Activated T-cell treated with anti-CD3 and anti-CD28 coated beads, Interleukin-2, amount 50 U/mL, for 24 hours (primary cell): ENCODE measurements around the gene RAB8A.

ENCODE experiments used
- DNase-seq: peaks from one replicate; pipeline ENCODE4 v3.0.0-alpha.2; 2020
- H3K27ac Mint-ChIP-seq: 2 replicates; pipeline ENCODE4 v1.8.0; 2020; ENCODE audit warnings: mild to moderate bottlenecking, mixed read lengths
- H3K27me3 Mint-ChIP-seq: 2 replicates; pipeline ENCODE4 v1.8.0; 2020; ENCODE audit warnings: mixed read lengths
- H3K36me3 Mint-ChIP-seq: 2 replicates; pipeline ENCODE4 v1.8.0; 2020; ENCODE audit warnings: low read depth, mixed read lengths
- H3K4me1 Mint-ChIP-seq: 2 replicates; pipeline ENCODE4 v1.8.0; 2020; ENCODE audit warnings: low read depth, mixed read lengths
- H3K4me3 Mint-ChIP-seq: 2 replicates; pipeline ENCODE4 v1.8.0; 2020; ENCODE audit warnings: mild to moderate bottlenecking, moderate library complexity, mixed read lengths
- H3K9me3 Mint-ChIP-seq: 2 replicates; pipeline ENCODE4 v1.8.0; 2020; ENCODE audit warnings: mixed read lengths

Gene RAB8A

GRCh38 chr19:16111160-16111908 is at the start of gene RAB8A:
Gene RAB8A (plus strand): TSS chr19:16111889. CDS start chr19:16111902, 13 bp downstream.
- Mint-ChIP-seq H3K27ac (peak within 1 kb of the TSS; percentile 99), H3K4me3 (peak within 1 kb of the TSS; percentile 99), H3K9me3 (no peaks in the 10 kb centered on the region), H3K36me3 (peaks cover 39% of the 10 kb centered on the region), H3K4me1 (peaks cover 37% of the 10 kb centered on the region), H3K27me3 (no peaks in the 10 kb centered on the region)
- peak; percentile 100 for DNase-seq

- no peak overlapping the region for H3K4me3 Mint-ChIP-seq
- H3K27ac Mint-ChIP-seq: peak overlapping the region; percentile 16
- H3K27me3 Mint-ChIP-seq: no peaks in the 10 kb centered on the region
Observed at GRCh38 chr19:16061943-16062342, 49.7 kb upstream of the RAB8A start.

GRCh38 chr19:16062789-16063188 is 48.9 kb upstream of the RAB8A start:
- Mint-ChIP-seq H3K4me3 (no peak overlapping the region), H3K36me3 (no peaks in the 10 kb centered on the region), H3K27me3 (no peaks in the 10 kb centered on the region), H3K9me3 (no peaks in the 10 kb centered on the region), H3K4me1 (peaks cover 33% of the 10 kb centered on the region), H3K27ac (no peak overlapping the region)
- peak; percentile 83 for DNase-seq

More at GRCh38 chr19:16061943-16062342, 49.7 kb upstream of the RAB8A start:
- peaks cover 33% of the 10 kb centered on the region for H3K4me1 Mint-ChIP-seq
- no peaks in the 10 kb centered on the region for H3K36me3 Mint-ChIP-seq
- H3K9me3 Mint-ChIP-seq: no peaks in the 10 kb centered on the region
- DNase-seq: no peak

- Mint-ChIP-seq H3K4me3 (no peak overlapping the region), H3K27me3 (no peaks in the 10 kb centered on the region), H3K36me3 (no peaks in the 10 kb centered on the region), H3K27ac (no peak overlapping the region), H3K4me1 (peaks cover 33% of the 10 kb centered on the region), H3K9me3 (no peaks in the 10 kb centered on the region)
- no peak for DNase-seq
Observed at GRCh38 chr19:16064209-16064889, 47.3 kb upstream of the RAB8A start.

GRCh38 chr19:16066611-16067104 is 45.0 kb upstream of the RAB8A start:
- no peaks in the 10 kb centered on the region for H3K9me3 Mint-ChIP-seq
- H3K4me3 Mint-ChIP-seq: no peak overlapping the region
- H3K36me3 Mint-ChIP-seq: no peaks in the 10 kb centered on the region
- no peaks in the 10 kb centered on the region for H3K27me3 Mint-ChIP-seq
- DNase-seq: peak; percentile 59
- peak overlapping the region; percentile 10 for H3K27ac Mint-ChIP-seq
- peaks cover 32% of the 10 kb centered on the region for H3K4me1 Mint-ChIP-seq

- no peaks in the 10 kb centered on the region for H3K9me3 Mint-ChIP-seq
- no peak for DNase-seq
- no peaks in the 10 kb centered on the region for H3K36me3 Mint-ChIP-seq
- H3K4me3 Mint-ChIP-seq: no peak overlapping the region
- no peak overlapping the region for H3K27ac Mint-ChIP-seq
- peaks cover 31% of the 10 kb centered on the region for H3K4me1 Mint-ChIP-seq
- H3K27me3 Mint-ChIP-seq: no peaks in the 10 kb centered on the region
Observed at GRCh38 chr19:16067205-16067938, 44.3 kb upstream of the RAB8A start.

- no peak overlapping the region for H3K27ac Mint-ChIP-seq
Observed at GRCh38 chr19:16068696-16069259, 42.9 kb upstream of the RAB8A start.

GRCh38 chr19:16069813-16070365 is 41.8 kb upstream of the RAB8A start:
- no peaks in the 10 kb centered on the region for H3K27me3 Mint-ChIP-seq
- H3K9me3 Mint-ChIP-seq: no peaks in the 10 kb centered on the region
- H3K36me3 Mint-ChIP-seq: no peaks in the 10 kb centered on the region
- DNase-seq: no peak
- H3K4me3 Mint-ChIP-seq: no peak overlapping the region
- peaks cover 35% of the 10 kb centered on the region for H3K4me1 Mint-ChIP-seq
- H3K27ac Mint-ChIP-seq: no peak overlapping the region

More at GRCh38 chr19:16068696-16069259, 42.9 kb upstream of the RAB8A start:
- H3K4me3 Mint-ChIP-seq: no peak overlapping the region
- H3K4me1 Mint-ChIP-seq: peaks cover 32% of the 10 kb centered on the region
- H3K36me3 Mint-ChIP-seq: no peaks in the 10 kb centered on the region
- H3K27me3 Mint-ChIP-seq: no peaks in the 10 kb centered on the region
- DNase-seq: no peak
- H3K9me3 Mint-ChIP-seq: no peaks in the 10 kb centered on the region

GRCh38 chr19:16070366-16070990 is 41.2 kb upstream of the RAB8A start:
- Mint-ChIP-seq H3K9me3 (no peaks in the 10 kb centered on the region), H3K4me3 (no peak overlapping the region), H3K27me3 (no peaks in the 10 kb centered on the region), H3K27ac (no peak overlapping the region), H3K4me1 (peaks cover 41% of the 10 kb centered on the region), H3K36me3 (peaks cover under 1% of the 10 kb centered on the region)
- peak; percentile 82 for DNase-seq

- no peak overlapping the region for H3K27ac Mint-ChIP-seq
- peaks cover 6% of the 10 kb centered on the region for H3K36me3 Mint-ChIP-seq
- no peak overlapping the region for H3K4me3 Mint-ChIP-seq
- peaks cover 43% of the 10 kb centered on the region for H3K4me1 Mint-ChIP-seq
- H3K9me3 Mint-ChIP-seq: no peaks in the 10 kb centered on the region
- no peaks in the 10 kb centered on the region for H3K27me3 Mint-ChIP-seq
- DNase-seq: no peak
Observed at GRCh38 chr19:16071072-16071691, 40.5 kb upstream of the RAB8A start.

- DNase-seq: no peak
- Mint-ChIP-seq H3K9me3 (no peaks in the 10 kb centered on the region), H3K36me3 (peaks cover 20% of the 10 kb centered on the region), H3K4me3 (no peak overlapping the region), H3K27me3 (no peaks in the 10 kb centered on the region), H3K4me1 (peaks cover 43% of the 10 kb centered on the region), H3K27ac (peak overlapping the region; percentile 89)
Observed at GRCh38 chr19:16073481-16073880, 38.2 kb upstream of the RAB8A start.

- peak overlapping the region; percentile 90 for H3K4me3 Mint-ChIP-seq
- H3K27ac Mint-ChIP-seq: peak overlapping the region; percentile 89
- no peaks in the 10 kb centered on the region for H3K27me3 Mint-ChIP-seq
- DNase-seq: no peak
- H3K36me3 Mint-ChIP-seq: peaks cover 25% of the 10 kb centered on the region
- no peaks in the 10 kb centered on the region for H3K9me3 Mint-ChIP-seq
- peaks cover 47% of the 10 kb centered on the region for H3K4me1 Mint-ChIP-seq
Observed at GRCh38 chr19:16073988-16074387, 37.7 kb upstream of the RAB8A start.
